NK-92 treated with Interleukin-12 subunit alpha and Interleukin-12 subunit beta, amount 100 ng/mL, for 24 hours (cell line): ENCODE measurements around the gene GALNT17.

Experiments used
- DNase-seq: peaks from one replicate; lab custom pipeline; 2025; lab: John Stamatoyannopoulos, UW

The GALNT17 gene

GRCh38 chr7:71459132-71459531 is 327.2 kb downstream of the GALNT17 start:
- no peak for DNase-seq

GRCh38 chr7:71461572-71461971 is 329.6 kb downstream of the GALNT17 start:
- DNase-seq = no peak

- no peak for DNase-seq
Measured at GRCh38 chr7:71465741-71466189, 333.8 kb downstream of the GALNT17 start.

GRCh38 chr7:71466448-71467145 is 334.7 kb downstream of the GALNT17 start:
- no peak for DNase-seq

GRCh38 chr7:71470326-71470725 is 338.4 kb downstream of the GALNT17 start:
- no peak for DNase-seq

- no peak for DNase-seq
Measured at GRCh38 chr7:71470830-71471229, 338.9 kb downstream of the GALNT17 start.

- no peak for DNase-seq
Measured at GRCh38 chr7:71472962-71473361, 341.0 kb downstream of the GALNT17 start.

GRCh38 chr7:71473366-71473967 is 341.5 kb downstream of the GALNT17 start:
- DNase-seq = no peak

- DNase-seq = no peak
Measured at GRCh38 chr7:71477441-71477840, 345.5 kb downstream of the GALNT17 start.

- no peak for DNase-seq
Measured at GRCh38 chr7:71479231-71479630, 347.3 kb downstream of the GALNT17 start.

GRCh38 chr7:71480791-71481190 is 348.8 kb downstream of the GALNT17 start:
- no peak for DNase-seq

GRCh38 chr7:71482284-71482683 is 350.3 kb downstream of the GALNT17 start:
- DNase-seq = no peak

- no peak for DNase-seq
Measured at GRCh38 chr7:71484380-71484779, 352.4 kb downstream of the GALNT17 start.

- DNase-seq = no peak
Measured at GRCh38 chr7:71485586-71485985, 353.6 kb downstream of the GALNT17 start.

- no peak for DNase-seq
Measured at GRCh38 chr7:71486414-71486813, 354.5 kb downstream of the GALNT17 start.

GRCh38 chr7:71486856-71487628 is 355.1 kb downstream of the GALNT17 start:
- no peak for DNase-seq

GRCh38 chr7:71488308-71488707 is 356.4 kb downstream of the GALNT17 start:
- DNase-seq = no peak

GRCh38 chr7:71491336-71491735 is 359.4 kb downstream of the GALNT17 start:
- DNase-seq = no peak

- DNase-seq = no peak
Measured at GRCh38 chr7:71495828-71496227, 363.9 kb downstream of the GALNT17 start.

GRCh38 chr7:71497256-71497946 is 365.5 kb downstream of the GALNT17 start:
- no peak for DNase-seq

- DNase-seq = no peak
Measured at GRCh38 chr7:71498381-71498780, 366.4 kb downstream of the GALNT17 start.

GRCh38 chr7:71504697-71505441 is 372.9 kb downstream of the GALNT17 start:
- no peak for DNase-seq
